HG03108 (cell line): ENCODE measurements around the gene CELF5.
"Not testable (repeated sequence)": the region's sequence is repeated elsewhere in the genome, so short reads cannot be mapped to it uniquely, and the experiment has no call there.

Experiments
- ATAC-seq: cut with Tn5 transposase; IDR thresholded peaks from one replicate; pipeline ENCODE4 v1.9.1; 2021; ENCODE audit warnings: moderate library complexity; ENCODE audit not compliant: unreplicated experiment

Gene CELF5

DNA sequence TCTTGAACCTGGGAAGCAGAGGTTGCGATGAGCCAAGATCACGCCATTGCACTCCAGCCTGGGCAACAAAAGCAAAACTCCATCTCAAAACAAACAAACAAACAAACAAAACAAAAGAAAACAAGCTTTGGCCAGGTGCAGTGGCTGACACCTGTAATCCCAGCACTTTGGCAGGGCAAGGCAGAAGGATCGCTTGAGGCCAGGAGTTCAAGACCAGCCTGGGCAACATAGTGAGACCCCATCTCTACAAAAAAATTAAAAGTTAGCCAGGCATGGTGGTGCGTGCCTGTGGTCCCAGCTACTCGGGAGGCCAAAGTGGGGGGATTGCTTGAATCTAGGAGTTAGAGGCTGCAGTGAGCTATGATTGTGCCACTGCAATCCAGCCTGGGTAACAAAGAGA, 64.0 kb downstream of the CELF5 start:
- ATAC-seq, result not testable (repeated sequence)

DNA sequence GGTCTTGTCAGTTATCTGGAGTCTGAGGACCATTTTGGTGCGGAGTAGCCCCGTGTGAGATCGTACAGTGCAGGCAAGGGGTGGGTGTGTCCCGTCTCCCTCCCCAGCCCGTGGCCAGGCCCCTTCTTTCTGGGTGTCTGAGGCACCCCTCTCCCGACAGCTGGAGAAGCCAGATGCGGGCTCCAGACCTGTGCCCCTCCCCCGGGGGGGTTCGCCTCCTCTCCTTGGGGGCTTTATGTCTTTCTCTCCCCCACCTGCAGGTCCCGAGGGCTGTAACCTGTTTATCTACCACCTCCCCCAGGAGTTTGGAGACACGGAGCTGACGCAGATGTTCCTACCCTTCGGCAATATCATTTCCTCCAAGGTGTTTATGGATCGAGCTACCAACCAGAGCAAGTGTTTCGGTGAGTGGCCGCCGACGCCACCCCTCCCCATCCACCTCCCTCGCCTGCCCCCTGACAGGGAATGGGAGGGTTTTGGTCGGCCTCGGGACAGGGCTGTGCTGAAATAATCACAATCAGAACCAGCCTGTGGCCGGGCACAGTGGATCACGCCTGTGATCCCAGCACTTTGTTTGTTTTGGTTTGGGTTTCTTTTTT, 65.6 kb downstream of the CELF5 start:
- no peak for ATAC-seq

DNA sequence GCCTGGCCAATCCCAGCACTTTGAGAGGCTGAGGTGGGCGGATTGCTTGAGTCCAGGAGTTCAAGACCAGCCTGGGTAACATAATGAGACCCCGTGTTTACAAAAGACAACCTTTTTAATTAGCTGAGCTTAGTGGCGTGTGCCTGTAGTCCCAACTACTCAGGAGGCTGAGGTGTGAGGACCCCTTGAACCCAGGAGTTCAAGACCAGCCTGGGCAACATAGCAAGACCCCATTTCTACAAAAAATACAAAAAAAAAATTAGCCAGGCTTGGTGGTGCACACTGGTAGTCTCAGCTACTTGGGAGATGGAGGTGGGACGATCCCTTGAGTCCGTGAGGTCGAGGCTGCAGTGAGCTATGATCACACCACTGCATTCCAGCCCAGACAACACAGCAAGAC, 66.4 kb downstream of the CELF5 start:
- not testable (repeated sequence) for ATAC-seq

GRCh38 chr19:3291644-3292043, 67.2 kb downstream of the CELF5 start:
- ATAC-seq, result no peak

DNA sequence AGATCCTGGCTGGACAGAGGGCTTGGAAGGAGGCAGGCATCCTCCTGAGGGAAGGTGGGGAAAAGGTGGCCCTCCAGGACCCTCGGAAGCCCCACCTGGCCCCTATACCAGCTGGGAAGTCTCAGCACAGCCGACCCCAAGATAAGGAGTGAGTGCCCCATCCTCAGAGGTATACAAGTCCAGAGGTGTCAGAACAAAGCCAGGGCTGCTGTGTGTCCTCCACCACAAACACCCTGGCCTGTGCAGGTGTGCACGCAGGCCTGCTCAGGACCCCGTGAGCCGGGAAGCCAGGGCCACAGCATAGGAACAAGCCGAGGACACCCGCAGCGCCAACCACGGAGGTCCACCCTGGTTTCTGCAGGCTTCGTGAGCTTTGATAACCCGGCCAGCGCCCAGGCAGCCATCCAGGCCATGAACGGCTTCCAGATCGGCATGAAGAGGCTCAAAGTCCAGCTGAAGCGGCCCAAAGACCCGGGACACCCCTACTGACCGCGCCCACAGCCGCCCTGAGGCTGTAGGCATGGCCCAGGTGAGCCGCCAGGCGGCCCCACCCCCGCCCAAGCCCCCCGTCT, 68.6 kb downstream of the CELF5 start:
- no peak for ATAC-seq

DNA sequence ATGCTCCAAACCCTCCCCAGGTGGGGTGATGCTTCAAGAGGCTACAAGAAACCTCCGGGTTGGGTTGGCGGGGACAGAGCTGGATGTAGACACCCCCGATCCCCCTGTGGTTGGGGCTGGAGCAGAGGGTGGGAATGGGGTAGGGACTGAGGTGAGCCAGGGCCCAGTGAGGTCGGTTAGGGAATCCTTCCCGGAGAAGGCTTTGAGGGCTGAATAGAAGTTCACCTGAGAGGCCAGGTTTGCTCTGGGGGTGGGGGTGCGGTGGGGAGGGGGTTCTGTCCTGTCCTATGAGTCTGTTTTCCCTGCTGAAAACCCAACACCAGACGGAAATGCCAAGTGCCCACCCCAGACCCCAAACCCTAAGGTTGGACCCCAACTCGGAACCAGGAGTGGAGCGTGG, 69.1 kb downstream of the CELF5 start:
- no peak for ATAC-seq

DNA sequence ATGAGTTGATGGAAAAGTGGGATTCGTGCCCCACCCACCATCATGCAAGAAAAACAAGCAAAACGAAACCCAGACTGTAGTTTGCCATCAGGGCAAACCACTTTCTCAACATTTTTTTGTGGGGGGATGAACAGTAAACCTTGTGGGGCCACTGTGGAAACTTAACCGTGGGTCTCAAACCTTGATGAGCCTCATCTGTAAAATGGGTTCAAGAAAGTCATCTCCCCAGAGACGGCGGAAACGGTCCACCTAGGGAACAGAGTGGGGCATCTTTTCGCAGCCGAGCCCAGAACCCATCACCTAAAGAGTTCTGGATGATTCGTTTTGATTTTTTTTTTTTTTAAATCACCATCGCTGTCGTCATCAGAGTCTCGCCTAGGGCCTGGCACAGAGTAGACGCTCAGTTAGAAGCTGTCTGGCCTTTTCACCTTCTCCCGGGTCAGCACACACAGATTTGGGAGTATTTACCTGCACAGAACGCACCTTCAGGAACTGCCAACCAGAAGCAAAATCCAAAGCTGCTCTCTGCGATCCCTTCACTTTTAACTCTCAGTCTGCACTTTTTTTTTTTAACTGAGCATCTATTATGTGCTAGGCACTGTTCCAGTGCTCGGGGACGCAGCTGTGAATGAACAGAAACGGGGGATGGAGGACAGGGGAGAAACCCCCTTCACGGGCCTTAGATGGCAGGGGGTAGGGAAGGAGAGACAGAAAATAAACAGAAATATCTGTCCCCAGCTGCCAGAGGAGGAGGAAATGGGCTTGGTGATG, 69.8 kb downstream of the CELF5 start:
- ATAC-seq, result no peak

DNA sequence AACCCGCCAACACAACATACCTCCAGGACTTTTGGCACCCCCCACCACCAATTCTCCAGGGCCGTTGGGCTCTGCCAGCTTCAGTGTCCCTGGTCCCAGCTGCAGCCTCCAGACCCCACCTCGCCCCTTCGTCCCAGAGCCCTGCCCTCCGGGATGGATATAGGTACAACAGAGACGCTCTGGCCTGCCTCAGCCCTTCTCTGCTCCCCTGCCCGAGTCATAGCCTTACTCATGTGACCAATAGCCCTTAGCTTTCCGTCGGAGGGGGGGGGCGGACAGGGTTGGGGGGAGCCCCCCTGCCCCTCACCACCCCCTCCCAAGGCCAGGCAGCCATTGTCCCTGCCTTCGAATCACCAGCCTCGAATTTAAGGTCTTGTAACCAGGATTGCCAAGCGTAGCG, 71.1 kb downstream of the CELF5 start:
- ATAC-seq, result no peak

- no peak for ATAC-seq
Observed at GRCh38 chr19:3296034-3296433, 71.6 kb downstream of the CELF5 start.

- no peak for ATAC-seq
Observed at GRCh38 chr19:3296446-3296845, 72.0 kb downstream of the CELF5 start.

DNA sequence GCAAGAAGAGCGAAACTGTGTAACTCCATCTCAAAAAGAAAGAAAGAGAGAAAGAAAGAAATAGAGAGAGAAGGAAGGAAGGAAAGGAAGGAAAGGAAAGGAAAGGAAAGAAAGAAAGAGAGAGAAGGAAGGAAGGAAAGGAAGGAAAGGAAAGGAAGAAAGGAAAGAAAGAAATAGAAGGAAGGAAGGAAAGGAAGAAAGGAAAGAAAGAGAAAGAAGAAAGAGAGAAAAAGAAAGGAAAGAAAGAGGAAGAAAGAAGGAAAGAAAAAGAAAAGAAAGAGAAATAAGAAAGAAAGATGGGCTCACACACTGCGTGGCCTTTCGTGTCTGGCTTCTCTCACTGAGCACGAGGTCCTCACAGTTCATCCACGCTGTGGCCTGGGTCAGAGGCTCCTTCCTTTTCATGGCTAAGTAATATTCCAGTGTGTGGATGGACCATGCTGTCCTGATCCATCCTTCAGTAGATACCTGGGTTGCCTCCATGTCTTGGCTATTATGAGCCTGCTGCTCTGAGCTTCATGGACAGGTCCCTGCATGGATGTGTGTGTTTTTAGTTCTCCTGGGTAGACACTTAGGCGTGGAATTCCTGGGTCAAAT, 74.5 kb downstream of the CELF5 start:
- no peak for ATAC-seq

GRCh38 chr19:3300566-3300965, 76.1 kb downstream of the CELF5 start:
- ATAC-seq, result not testable (repeated sequence)

DNA sequence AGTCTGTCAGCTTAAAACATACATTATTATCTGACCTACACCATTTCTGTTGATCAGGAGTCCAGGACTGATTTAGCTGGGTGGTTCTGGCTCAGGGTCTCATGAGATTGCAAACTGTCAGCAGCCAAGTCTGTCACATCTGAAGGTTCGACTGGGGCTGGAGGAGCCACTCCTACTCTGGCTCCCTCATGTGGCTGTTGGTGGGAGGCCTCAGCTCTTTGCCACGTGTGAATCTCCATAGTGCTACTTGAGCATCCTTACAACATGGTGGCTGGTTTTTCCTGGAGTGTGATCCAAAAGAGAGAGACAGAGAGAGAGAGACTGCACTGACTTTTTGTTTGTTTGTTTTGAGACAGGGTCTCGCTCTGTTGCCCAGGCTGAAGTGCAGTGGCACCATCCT, 78.3 kb downstream of the CELF5 start:
- ATAC-seq, result no peak

- no peak for ATAC-seq
Observed at GRCh38 chr19:3304871-3305423, 80.5 kb downstream of the CELF5 start.

- ATAC-seq, result no peak
Observed at GRCh38 chr19:3309724-3310123, 85.3 kb downstream of the CELF5 start.

DNA sequence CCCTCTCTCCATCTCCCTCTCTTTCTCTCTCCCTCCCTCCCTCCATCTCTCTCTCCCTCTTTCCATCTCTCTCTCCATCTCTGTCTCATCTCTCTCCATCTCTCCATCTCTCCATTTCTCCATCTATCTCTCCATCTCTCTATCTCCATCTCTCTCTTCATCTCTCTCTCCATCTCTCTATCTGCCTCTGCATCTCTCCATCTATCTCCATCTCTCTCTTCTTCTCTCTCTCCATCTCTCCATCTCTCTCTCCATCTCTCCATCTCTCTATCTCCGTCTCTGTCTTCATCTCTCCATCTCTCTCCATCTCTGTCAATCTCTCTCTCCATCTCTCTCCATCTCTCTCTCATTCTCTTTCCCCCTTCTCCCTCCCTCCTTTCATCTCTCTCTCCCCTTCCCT, 85.8 kb downstream of the CELF5 start:
- no peak for ATAC-seq

GRCh38 chr19:3310711-3311110, 86.2 kb downstream of the CELF5 start:
- ATAC-seq, result no peak

- ATAC-seq, result no peak
Observed at GRCh38 chr19:3313199-3313575, 88.7 kb downstream of the CELF5 start.

DNA sequence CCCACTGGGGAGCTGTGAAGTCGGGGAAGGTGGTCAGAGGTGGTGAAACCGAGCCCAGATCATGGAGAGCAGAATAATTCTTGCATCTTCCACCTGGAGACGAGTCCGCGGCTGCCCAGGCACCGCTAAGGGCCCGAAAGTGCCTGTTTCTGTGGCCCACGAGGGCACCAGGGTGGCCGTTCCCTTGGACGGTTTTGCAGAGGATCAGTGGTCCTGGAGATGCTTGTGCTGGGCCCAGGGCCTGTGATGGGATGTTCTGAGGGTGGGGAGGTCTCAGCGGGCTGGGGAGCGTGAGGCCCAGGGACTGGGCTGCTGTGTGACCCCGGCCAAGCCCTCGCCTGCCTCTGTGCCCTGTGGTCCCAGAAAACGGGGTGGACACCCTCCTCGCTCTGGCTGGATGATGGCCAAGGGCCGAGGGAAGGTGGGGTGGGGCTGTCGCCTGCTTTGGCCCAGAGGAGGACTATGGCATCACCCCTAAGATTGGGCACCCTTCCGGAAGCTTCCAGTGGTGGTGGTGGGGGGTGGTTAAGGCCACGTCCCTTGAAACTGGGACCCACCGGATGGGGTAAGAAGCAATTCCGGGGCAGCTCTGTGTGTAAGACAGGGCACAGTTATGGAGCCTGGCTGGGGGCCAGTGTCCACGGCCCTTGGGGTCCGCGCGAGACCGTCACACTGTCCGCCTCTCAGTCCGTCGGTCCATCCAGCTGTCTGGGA, 90.7 kb downstream of the CELF5 start:
- no peak for ATAC-seq

DNA sequence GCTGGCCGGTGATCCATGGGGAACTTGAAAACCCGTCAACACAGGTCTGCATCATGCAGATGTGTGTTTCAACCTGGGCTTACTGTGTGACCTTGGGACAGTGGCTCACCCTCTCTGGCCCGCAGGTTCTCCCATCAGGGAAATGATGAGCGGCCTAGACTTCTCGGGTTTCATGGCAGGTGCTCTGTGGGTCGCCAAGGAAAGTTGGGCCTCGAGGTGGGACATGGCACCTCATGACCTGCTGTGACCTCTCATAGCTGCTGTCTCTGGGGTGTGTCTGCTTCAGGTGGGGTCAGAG, 91.2 kb downstream of the CELF5 start:
- ATAC-seq, result no peak

GRCh38 chr19:3316132-3316648, 91.7 kb downstream of the CELF5 start:
- ATAC-seq, result no peak
